ENCODE measurements around the gene SLX4.
A peak's percentile ranks its signal among the peaks of the same experiment; 100 is the strongest.
"Not testable (repeated sequence)": the region's sequence is repeated elsewhere in the genome, so short reads cannot be mapped to it uniquely, and the experiment has no call there.

SLX4 gene, protein sequence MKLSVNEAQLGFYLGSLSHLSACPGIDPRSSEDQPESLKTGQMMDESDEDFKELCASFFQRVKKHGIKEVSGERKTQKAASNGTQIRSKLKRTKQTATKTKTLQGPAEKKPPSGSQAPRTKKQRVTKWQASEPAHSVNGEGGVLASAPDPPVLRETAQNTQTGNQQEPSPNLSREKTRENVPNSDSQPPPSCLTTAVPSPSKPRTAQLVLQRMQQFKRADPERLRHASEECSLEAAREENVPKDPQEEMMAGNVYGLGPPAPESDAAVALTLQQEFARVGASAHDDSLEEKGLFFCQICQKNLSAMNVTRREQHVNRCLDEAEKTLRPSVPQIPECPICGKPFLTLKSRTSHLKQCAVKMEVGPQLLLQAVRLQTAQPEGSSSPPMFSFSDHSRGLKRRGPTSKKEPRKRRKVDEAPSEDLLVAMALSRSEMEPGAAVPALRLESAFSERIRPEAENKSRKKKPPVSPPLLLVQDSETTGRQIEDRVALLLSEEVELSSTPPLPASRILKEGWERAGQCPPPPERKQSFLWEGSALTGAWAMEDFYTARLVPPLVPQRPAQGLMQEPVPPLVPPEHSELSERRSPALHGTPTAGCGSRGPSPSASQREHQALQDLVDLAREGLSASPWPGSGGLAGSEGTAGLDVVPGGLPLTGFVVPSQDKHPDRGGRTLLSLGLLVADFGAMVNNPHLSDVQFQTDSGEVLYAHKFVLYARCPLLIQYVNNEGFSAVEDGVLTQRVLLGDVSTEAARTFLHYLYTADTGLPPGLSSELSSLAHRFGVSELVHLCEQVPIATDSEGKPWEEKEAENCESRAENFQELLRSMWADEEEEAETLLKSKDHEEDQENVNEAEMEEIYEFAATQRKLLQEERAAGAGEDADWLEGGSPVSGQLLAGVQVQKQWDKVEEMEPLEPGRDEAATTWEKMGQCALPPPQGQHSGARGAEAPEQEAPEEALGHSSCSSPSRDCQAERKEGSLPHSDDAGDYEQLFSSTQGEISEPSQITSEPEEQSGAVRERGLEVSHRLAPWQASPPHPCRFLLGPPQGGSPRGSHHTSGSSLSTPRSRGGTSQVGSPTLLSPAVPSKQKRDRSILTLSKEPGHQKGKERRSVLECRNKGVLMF (N-terminal part only)

DNA sequence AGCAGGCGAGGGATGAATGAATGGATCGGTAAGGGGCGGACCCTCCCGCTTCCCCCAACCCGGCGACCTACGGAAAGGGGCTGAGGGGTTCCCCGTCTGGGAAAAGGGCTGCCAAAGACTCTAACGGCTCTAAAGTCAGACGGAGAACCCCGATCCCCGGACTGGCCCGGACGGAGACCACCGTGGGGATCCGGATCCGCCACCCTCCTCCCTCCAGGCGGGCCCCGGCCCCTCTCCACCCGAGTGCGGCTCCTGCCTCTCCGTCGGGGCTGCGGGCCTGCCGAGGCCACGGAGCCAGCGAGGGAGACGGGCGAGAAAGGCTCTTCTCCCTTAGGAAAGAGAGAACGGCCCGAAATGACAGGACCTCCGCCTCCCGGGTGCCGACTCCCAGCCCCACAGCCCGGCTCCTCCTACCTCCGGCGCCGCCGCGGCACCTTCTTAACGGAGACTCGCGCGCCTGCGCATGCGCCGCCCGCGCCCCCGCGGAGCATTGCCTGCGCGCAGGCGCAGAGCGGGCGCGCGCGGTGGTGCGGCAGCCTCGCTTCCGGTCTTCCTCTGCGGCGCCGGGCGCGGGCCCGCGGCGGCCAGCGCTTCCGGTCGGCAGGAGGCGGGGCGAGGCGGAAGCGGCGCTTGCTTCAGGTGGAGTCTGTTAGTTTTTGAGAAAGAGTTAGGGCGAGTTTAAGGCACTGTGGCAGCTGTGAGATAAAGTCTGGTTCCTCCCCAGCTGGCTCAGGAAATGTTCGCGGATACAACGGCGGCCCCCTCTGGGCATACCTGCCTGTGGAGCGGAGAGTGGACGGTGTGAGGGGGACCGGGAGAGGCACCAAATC lies at the start of gene SLX4:
TSS of gene SLX4 (minus strand) at position 461 of the 830 bp plus-strand sequence. CDS start 2,642 bp downstream, outside the sequence.
- DNase-seq (ENCODE audit: low spot score) = peak; percentile 100

DNA sequence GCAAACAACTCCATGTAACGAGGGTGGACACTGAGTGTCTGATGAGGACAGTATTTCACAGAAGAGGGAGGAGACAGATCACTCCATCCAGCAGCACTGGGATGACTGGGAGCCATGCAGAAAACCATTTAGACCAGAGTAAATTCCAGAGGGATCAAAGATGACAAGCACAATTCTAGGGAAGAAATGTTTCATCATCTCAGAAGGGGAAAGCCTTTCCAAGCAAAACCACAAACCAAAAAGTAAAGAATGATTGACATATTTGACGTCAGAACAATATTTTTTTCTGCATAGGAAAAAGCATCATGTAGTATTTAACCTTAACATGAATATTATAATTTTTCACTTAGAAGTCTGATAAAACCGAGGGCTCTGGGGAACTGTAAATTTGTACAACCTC lies 47.8 kb upstream of the SLX4 start:
- DNase-seq (ENCODE audit: low spot score) = no peak

DNA sequence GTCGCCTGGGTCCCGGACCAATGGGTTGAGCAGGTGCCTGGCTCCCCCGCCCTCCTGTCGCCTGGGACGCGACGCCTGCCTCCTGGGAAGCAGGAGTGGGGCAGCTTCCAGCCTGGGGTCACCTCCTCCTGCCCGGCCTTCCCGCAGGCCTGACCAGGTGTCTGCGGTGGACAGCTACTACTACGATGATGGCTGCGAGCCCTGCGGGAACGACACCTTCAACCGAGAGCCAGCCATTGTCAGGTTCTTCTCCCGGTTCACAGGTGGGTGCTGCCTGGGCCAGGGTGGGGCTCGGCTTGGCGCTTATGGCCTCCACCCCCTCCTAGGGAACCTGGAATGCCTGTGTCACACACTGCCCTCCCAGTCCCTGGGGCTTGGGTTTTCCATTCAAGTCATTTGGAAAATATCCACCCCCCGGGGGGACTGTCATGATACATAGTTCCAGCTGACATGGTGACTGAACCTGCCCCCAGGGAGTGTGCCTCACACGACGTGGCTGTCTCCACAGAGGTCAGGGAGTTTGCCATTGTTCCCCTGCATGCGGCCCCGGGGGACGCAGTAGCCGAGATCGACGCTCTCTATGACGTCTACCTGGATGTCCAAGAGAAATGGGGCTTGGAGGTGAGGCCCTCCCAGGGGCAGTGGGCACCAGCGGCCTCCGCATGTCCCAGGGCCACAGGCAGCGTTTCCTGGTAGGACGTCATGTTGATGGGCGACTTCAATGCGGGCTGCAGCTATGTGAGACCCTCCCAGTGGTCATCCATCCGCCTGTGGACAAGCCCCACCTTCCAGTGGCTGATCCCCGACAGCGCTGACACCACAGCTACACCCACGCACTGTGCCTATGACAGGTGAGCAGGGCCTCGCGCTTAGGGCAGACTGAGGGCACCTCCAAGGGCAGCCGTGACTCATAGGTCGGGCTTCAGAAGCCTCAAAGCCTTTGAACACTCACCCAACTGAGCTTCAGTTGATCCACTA lies 45.4 kb upstream of the SLX4 start:
- DNase-seq (ENCODE audit: low spot score) = peak; percentile 21

DNA sequence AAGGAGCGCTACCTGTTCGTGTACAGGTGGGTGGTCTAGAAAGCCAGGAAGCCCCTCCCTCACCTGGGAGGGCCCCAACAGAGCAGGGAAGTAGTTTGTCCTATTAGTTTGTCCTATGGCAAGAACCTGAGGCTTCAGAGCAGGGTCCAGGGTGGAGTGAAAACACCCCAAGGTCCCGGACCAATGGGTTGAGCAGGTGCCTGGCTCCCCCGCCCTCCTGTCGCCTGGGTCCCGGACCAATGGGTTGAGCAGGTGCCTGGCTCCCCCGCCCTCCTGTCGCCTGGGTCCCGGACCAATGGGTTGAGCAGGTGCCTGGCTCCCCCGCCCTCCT lies 44.7 kb upstream of the SLX4 start:
- not testable (repeated sequence) for DNase-seq (ENCODE audit: low spot score)

DNA sequence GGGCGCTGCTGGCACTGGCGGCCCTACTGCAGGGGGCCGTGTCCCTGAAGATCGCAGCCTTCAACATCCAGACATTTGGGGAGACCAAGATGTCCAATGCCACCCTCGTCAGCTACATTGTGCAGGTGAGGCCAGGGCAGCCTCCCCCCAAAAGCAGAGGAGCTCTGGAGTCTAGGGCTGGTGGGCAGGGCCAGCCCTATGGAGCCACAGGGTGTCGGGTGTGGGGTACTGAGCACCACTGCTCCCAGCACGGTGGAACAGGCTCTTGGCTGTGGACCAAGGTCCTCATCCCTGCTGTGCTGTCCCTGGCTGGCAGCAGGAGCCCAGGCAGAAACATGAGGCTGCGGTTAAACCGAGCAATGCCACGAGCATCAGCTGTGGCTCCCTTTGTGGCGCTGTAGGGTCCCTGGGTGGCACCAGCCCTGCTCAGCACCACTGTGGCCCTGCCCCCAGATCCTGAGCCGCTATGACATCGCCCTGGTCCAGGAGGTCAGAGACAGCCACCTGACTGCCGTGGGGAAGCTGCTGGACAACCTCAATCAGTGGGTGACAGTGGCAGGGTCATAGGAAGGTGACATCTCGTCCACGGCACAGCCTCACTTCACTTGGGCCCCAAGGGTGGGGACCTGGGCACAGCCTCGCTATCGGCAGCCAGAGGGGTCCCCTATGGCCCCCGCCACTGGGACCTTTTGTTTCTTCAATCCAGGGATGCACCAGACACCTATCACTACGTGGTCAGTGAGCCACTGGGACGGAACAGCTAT lies 44.2 kb upstream of the SLX4 start:
- DNase-seq (ENCODE audit: low spot score) = peak; percentile 28

DNA sequence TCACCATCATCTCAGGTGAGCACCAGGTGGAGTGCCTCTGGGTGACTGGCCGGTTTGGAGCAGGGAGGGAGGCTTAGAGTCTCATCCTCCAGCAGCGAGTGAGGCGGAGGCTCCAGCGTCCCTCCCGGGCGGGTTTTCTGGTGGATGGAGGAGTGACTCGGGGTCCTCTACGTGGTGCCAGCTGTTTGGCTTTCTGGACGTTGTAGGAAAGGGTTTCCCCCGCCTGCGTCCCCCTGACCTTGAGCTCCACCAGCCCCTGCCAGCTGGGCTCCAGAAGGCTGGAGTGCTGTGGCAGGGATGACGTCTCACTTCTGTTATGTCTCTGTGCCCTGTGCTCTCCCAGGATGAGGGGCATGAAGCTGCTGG lies 43.6 kb upstream of the SLX4 start:
- DNase-seq (ENCODE audit: low spot score) = no peak

DNA sequence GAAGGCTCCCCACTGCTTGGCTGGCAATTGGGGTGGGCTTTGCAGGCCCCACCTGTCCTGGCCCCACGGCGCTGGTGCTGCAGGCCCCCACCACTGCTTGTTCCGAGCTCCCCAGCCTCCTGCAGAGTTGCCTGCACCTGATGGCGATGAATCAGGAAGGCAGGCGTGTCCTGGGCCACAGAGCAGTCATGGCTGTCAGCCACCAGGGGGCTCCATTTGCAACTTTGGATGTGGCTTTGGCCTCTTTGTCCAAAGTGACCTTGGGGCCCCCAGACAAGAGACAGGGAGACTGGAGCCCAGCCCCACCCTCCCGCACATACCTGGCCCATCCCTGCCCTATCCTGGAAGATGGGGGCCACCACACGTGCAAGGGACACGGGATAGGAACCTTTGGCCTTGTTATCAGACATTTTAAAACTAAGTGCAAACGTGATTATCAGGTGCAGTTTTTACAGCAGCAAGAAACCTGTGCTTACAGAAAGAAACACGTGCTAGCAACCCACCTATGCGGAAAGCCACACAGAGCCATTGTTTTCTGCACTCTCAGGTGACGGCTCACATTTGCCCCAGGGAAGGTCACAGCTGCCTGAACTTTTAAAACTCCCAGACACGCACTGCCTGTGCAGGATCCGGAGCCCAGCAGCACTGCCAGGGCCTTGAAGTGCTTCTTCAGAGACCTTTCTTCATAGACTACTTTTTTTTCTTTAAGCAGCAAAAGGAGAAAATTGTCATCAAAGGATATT lies 43.0 kb upstream of the SLX4 start, which contains the start of gene DNASE1:
TSS of gene DNASE1 (plus strand) at position 443 of the 743 bp plus-strand sequence. CDS start 683 bp downstream, outside the sequence.
- peak; percentile 78 for DNase-seq (ENCODE audit: low spot score)

DNA sequence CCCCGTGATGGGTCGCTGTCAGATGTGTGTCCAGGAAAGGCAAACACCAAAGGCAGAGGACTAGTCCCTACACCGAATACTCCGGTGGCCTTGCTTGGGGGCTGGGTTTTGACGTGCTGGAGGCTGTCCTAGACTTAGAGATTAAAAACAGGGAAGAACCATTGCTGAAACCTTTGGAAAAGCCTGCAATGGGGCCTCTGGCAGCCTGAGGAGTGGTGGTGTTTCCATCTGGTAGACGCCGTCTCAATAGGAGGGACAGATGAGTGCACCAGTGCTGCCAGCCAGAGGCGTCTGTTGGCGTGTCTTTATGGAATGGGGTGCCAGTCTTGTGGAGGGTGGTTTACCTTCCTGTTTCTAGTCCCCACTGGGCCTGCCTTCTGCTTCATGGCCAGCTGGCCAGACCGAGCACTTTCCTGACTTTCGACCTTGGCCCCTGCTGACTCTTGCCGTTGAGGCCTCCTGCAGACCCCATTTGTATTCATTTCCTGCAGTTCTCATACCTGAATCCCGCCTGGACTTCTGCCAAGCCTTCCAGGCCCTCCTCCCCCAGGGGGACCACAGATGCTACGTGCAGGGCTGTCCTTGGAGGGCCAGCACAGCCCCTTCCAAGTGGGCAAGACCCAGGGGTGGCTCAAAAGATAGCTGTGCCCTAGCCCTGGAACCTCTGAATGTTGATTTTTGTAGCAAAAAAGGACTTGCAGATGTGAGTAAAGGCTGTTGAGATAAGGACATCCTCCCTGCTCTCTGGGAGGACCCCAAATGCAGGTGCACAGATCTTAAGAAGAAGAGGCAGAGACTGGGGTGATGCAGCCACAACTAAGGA lies 41.2 kb upstream of the SLX4 start:
- peak; percentile 18 for DNase-seq (ENCODE audit: low spot score)

DNA sequence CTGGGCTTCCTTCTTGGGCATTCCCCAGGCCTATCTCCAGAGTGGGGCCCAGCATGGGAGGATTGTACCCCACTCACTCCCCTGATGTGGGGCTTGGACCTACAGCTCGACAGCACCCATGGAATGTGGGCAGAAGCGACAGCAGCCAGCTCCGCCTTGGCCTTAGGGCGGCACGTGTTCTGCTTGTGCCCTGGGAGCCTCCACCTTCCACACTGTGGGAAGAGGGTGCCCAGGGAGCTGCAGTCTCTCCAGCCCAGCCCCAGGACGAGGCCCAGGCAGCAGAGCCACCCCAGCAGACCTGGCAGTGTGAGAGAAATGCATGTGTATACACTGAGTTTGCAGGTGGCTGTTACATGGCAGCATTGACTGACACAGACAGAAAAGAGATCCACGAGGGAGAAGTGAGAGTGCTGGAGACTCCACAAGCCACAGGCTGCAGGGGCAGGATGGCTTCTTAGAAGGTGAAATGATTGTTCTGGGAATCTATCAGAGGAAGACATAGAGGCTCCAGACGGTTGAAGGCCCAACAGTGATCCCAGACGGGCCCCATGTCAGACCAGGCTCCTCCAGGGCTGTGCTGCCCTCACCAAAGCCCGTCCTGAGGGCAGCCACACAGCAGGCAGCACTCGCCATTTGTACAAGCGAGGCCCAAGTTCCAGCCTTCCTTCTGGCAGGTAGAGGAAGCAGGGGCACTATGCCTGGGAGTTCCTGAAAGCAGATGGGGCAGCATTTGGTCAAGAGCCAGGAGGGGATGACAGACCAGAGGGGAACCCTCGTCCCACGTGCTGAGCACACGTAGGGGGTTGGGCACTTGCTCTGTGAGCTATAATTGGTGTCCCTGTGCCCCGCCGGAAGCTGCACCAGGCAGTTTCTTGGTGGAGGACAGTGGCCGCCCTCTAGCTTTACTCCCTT lies 40.3 kb upstream of the SLX4 start:
- peak; percentile 24 for DNase-seq (ENCODE audit: low spot score)

DNA sequence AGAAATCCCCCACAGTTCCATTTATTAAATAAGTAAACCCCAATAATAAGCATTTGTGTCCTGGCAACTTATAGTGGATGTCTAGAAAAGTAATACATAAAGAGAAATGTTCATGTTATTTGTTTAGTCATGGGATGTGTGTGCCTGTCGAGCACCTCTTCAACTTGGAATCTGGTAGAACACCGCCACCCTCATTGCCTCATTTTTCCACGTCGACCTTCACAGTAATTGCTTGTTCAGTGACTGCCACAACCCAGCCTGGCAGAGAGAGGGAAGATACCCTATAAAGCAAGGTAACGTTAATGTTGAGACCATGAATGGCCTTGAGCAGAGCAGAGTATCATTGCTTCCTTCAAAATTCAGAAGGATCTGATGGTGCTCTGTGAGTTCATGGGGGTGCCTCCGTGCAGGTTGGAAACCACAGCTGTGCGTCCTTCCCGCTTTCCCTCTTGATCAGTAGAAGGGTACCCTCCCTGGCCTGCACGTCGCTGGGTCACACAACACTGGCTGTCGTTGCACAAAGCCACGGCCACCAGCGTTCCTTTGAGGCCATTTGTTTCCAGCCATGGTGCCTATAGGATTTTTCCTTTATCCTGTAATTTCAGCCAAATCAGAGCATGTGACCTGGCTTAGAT lies 39.3 kb upstream of the SLX4 start:
- DNase-seq (ENCODE audit: low spot score) = no peak

DNA sequence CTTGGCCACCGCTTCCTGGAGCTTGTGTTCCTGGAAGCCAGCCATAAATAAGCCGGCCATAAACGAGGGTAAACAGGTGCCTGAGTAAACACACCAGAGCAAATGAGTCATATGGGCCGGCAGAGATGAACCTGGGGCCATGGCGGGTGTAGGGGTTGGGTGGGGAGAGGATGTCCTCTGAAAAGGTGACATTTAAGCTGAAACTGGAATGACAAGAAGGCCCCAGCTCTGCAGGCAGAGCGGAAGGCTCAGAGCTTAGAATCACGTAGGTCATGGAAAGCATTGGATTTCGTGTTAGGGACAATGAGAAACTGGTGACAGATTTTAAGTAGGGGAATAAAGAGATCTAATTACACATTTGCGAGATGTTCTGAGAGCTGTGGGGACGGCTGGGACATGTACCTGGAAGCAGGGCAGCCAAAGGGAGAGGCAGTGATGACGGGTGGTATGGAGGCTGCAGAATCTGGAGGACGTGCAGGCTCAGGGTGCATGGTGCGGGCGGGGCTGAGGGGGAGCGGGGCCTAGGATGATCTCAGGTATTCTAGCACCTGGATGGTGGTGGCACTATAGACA lies 35.0 kb upstream of the SLX4 start:
- peak; percentile 20 for DNase-seq (ENCODE audit: low spot score)

DNA sequence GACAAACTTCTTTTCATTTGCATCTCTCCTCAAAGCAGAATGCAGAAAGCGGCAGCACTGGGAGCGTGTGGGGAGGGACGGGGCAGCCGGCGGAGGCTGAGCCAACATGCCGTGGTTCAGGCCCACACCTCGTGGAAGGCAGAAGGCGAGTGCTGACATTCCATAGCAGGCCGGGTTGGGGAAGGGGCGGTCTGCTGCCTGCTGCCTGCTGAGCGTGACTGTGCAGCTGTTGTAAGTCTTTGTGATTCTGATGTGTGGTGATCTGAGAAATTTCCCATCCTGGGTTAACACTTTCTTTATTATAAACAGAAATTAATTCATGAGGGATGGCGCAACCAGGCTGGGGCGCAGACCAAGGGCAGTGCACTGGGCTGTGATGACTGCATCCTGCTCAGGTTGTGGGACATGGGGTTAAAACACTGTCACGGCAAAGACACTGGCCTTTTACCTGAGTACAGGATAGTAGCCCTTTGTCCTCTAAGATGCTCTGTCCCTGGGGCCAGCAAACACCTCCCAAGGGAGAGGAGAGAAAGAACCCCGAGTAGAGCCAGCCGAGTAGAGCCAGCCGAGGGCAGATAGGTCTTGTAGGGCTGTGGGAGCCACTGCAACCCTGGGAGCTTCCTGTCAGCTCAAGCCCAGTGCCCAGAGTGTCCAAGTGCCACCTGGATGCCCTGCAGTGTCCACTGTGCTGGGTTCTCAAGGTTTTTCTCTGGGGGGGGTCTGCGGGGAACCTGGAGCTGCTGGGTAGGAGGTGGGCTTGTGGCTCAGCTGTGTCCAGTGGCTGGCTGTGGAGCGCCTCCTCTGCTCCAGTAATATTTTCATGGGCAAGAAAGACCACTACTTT lies 34.3 kb upstream of the SLX4 start:
- DNase-seq (ENCODE audit: low spot score) = peak; percentile 31

DNA sequence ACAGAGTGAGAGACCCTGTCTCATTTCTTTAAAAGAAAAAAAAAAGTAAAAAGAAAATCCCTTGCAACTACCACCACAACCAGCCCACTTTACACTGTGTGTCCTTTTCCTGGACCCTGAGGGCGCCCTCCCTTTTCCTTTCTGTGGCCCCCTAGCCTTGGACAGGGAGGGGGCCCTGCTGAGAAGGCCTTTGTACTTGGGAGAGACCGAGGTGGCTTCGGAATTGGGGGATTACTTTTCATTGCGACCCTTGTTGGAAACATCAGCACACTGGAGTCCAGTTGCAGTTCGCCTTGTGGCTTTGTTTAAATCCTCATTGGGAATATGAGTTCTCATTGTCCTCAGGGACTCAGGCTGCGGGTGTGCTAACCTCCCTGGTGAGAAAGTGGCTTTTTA lies 33.7 kb upstream of the SLX4 start:
- no peak for DNase-seq (ENCODE audit: low spot score)

DNA sequence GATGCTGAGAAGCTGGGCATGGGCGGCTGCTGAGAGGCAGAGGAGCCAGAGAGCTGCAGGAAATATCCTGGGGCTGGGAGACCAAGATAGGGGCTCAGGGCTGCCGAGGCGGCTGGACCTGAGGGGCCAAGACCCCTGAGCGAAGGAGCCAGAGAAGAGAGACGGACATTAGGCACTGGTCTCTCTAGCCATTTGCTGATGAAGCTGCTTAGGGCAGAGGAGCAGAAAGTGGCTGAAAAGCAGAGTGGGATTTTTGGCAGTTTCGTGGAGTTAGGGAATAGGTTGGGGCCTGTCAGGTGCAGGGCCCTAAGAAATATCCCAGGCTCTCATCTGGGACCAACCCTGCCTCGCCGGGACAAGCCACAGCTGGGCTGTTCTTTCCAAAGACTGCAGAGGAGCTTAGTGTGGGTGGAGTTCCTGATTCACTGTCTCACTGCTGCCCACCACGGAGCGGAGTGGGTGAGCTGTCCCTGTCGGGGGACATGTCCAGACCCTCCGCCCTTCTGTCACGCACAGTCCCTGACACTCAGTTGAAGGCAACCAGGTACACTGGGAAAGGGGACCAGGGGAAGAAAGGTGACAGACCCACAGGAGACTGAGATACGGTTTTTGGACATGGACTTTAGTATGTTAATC lies 31.8 kb upstream of the SLX4 start:
- peak; percentile 22 for DNase-seq (ENCODE audit: low spot score)

All from D341Med (cell line).